ENCODE data around the gene SPINT4. TPM values are rescaled to one million over a fixed set of nuclear protein-coding genes. Genes with fewer than 3 reads are reported as not detected.
"Not testable (repeated sequence)": the region's sequence is repeated elsewhere in the genome, so short reads cannot be mapped to it uniquely, and the experiment has no call there.

The SPINT4 gene
- total RNA-seq, 2 donors from 2014 or later: not detected

GRCh38 chr20:45764618-45765282 is 42.6 kb downstream of the SPINT4 start:
- not testable (repeated sequence) for H3K4me1 ChIP-seq; H3K27me3 ChIP-seq; H3K9me3 ChIP-seq; H3K36me3 ChIP-seq (replicated peaks in 1 of 2; ENCODE audit: insufficient read depth in 1 of 2, low read depth in 2 of 2); ATAC-seq; H3K27ac ChIP-seq; H3K4me3 ChIP-seq; DNase-seq
- 78 to 82% methylated on average over 13 of the region's 13 CpGs for WGBS, 2 donors
- intact Hi-C loops (cut with DNase I): loop anchor here (10.0 kb wide), 1 partner anchor 310 kb away; no protein-coding TSS in a partner anchor

GRCh38 chr20:45765307-45765875 is 43.2 kb downstream of the SPINT4 start:
- no peaks in the 10 kb centered on the region for H3K9me3 ChIP-seq
- TF ChIP-seq POLR2A (IDR thresholded peaks at IDR 0.05) (no peak), CTCF (IDR thresholded peaks at IDR 0.05) (no peak)
- DNase-seq (no peak), ATAC-seq (no peak)
- H3K4me1 ChIP-seq: no peaks in the 10 kb centered on the region
- H3K4me3 ChIP-seq: no peak overlapping the region
- H3K27me3 ChIP-seq: no peaks in the 10 kb centered on the region
- intact Hi-C loops (cut with DNase I): loop anchor here (10.0 kb wide), 1 partner anchor 311 kb away; no protein-coding TSS in a partner anchor
- no peaks in the 10 kb centered on the region for H3K36me3 ChIP-seq (replicated peaks in 1 of 2; ENCODE audit: insufficient read depth in 1 of 2, low read depth in 2 of 2)
- H3K27ac ChIP-seq: no peak overlapping the region
- WGBS, 2 donors: 64 to 65% methylated on average over 4 of the region's 4 CpGs

- Histone ChIP-seq H3K4me1 (peaks cover 5% of the 10 kb centered on the region), H3K36me3 (replicated peaks in 1 of 2; ENCODE audit: insufficient read depth in 1 of 2, low read depth in 2 of 2) (no peaks in the 10 kb centered on the region), H3K4me3 (no peak overlapping the region), H3K27me3 (no peaks in the 10 kb centered on the region), H3K9me3 (no peaks in the 10 kb centered on the region), H3K27ac (no peak overlapping the region)
- 68 to 81% methylated on average over 3 of the region's 3 CpGs for WGBS, 2 donors
- no peak for DNase-seq
- intact Hi-C loops (cut with DNase I): loop anchor here (10.0 kb wide), 1 partner anchor 311 kb away; no protein-coding TSS in a partner anchor
- TF ChIP-seq CTCF (IDR thresholded peaks at IDR 0.05) (no peak), POLR2A (IDR thresholded peaks at IDR 0.05) (no peak)
- ATAC-seq: no peak
Measured at GRCh38 chr20:45765980-45766379, 43.8 kb downstream of the SPINT4 start.

GRCh38 chr20:45768479-45768878 is 46.3 kb downstream of the SPINT4 start:
- intact Hi-C loops (cut with DNase I): loop anchor here (10.0 kb wide), 1 partner anchor 314 kb away; no protein-coding TSS in a partner anchor
- H3K27ac ChIP-seq: no peak overlapping the region
- no peaks in the 10 kb centered on the region for H3K36me3 ChIP-seq (replicated peaks in 1 of 2; ENCODE audit: insufficient read depth in 1 of 2, low read depth in 2 of 2)
- no peaks in the 10 kb centered on the region for H3K27me3 ChIP-seq
- H3K9me3 ChIP-seq: no peaks in the 10 kb centered on the region
- DNase-seq: no peak
- ATAC-seq: no peak
- H3K4me3 ChIP-seq: no peak overlapping the region
- H3K4me1 ChIP-seq: peaks cover 10% of the 10 kb centered on the region
- TF ChIP-seq POLR2A (IDR thresholded peaks at IDR 0.05) (no peak), CTCF (IDR thresholded peaks at IDR 0.05) (no peak)

- peak; percentile 88 to 98 (median 96) for TF ChIP-seq CTCF (IDR thresholded peaks at IDR 0.05)
- TF ChIP-seq POLR2A (IDR thresholded peaks at IDR 0.05): no peak
- ATAC-seq: peak; percentile 97
- 22 to 24% methylated on average over 4 to 5 of the region's 5 CpGs for WGBS, 2 donors
Measured at GRCh38 chr20:45771182-45771759, 49.1 kb downstream of the SPINT4 start.

More at GRCh38 chr20:45771182-45771759, 49.1 kb downstream of the SPINT4 start:
- Histone ChIP-seq H3K4me3 (no peak overlapping the region), H3K36me3 (replicated peaks in 1 of 2; ENCODE audit: insufficient read depth in 1 of 2, low read depth in 2 of 2) (no peaks in the 10 kb centered on the region), H3K4me1 (peaks cover 10% of the 10 kb centered on the region), H3K27ac (no peak overlapping the region), H3K9me3 (no peaks in the 10 kb centered on the region), H3K27me3 (no peaks in the 10 kb centered on the region)
- DNase-seq: peak; percentile 87 to 92 (median 88)
- intact Hi-C loops (cut with DNase I): no loop called here

Measured in body of pancreas (tissue), 4 donors.